AG09319 (cell line): Measurements from ENCODE around the gene TUFM.

Experiments
- DNase-seq: peaks from one replicate; pipeline ENCODE4 v3.0.0-alpha.2; 2010; ENCODE audit warnings: low read depth; ENCODE audit errors: extremely low read depth
- CTCF ChIP-seq: IDR thresholded peaks from 2 replicates; pipeline ENCODE4 v1.5.1; 2011; ENCODE audit warnings: low read depth, mild to moderate bottlenecking, inconsistent platforms, low read length, moderate library complexity

Gene TUFM

DNA sequence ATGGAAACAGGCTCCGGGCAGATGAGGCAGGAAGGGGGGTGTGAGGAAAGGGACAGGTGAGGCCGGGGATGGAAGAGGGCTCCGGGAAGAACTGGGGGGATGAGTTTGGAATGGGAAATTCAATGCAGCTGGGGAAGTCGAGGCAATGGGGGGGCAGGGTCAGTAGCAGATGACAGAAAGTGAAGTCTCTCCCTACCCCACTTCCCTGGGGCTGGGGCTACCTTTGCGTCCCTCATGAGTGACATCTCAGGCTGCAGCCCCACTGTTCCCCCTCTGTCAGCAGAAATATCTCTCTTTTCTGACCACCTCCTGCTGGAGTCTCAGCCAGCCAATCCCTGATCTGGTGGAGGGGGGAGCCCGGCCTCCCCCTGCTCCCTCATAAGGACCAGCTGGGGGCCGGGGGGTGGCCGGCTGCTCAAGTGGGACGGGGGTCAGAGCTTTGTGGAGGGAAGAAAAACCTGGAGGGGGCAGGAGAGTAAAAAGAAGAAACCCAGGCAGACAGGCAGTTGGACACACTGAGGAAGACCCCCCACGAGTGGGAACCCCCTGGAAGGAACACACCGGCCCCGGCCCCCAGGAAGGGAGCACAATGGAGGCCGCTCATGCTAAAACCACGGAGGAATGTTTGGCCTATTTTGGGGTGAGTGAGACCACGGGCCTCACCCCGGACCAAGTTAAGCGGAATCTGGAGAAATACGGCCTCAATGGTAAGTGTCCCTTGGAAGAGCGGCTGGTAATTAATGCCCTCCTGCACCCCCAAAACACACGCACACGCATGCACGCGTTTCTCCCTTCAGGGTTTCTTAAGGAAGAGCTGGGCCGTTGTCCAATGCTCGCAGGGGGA lies 32.2 kb upstream of the TUFM start, which contains the start of gene ATP2A1:
TSS of gene ATP2A1 (plus strand) at position 406 of the 844 bp plus-strand sequence. CDS start at position 590, 184 bp downstream.
- no peak for TF ChIP-seq CTCF
- no peak for DNase-seq

DNA sequence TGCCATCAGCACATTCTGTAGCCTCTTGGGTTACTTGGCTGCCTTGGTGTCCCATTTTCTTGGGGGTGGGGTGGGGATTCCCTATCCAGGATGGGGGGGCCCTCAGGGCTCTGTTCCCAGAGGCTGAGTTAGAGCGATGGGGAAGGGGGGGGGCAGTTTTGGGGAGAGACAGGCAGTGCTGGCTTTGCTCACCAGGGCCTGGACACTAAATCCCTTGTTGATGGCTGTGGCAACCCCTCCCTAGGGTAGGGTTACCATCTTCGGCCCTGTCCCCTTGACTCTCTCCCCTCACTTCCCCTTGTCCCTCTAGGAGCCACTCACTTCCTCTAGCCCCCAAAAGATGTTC lies 31.5 kb upstream of the TUFM start:
- TF ChIP-seq CTCF = no peak
- no peak for DNase-seq

DNA sequence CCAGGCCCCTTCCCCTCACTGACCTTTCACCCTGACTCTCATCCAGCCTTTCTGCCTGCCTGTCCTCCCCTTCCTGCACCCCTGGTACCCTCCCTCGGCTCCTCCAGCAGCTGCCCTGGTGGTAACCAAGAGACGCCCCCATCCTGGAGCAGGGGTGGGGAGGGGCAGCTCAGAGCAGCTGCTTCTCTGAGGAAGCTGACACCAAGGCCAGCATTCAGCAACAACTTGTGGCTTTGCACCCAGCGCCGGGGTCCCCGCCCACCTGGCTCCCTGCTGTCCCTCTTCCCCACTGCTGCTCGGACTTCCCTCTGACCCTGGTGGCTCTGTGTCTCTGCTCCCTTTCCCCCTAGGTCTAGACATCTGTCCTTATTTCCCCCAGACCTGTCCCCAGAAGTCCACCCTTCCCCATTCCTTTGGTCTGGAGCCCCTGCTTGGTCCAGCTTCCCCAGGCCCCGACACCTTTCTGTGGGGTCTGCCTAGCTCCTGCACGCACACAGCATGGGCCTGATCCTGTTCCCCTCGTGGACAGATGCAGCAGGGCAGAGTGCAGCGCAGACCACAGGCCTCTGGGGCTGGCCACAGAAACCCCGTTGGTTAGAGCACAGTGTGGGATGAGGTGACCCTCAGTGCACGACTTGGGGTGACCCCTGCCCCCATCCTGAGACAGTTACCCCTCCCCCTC lies 31.0 kb upstream of the TUFM start:
- no peak for DNase-seq
- no peak for TF ChIP-seq CTCF

GRCh38 chr16:28876019-28876659 lies 30.0 kb upstream of the TUFM start:
- no peak for DNase-seq
- TF ChIP-seq CTCF = no peak

DNA sequence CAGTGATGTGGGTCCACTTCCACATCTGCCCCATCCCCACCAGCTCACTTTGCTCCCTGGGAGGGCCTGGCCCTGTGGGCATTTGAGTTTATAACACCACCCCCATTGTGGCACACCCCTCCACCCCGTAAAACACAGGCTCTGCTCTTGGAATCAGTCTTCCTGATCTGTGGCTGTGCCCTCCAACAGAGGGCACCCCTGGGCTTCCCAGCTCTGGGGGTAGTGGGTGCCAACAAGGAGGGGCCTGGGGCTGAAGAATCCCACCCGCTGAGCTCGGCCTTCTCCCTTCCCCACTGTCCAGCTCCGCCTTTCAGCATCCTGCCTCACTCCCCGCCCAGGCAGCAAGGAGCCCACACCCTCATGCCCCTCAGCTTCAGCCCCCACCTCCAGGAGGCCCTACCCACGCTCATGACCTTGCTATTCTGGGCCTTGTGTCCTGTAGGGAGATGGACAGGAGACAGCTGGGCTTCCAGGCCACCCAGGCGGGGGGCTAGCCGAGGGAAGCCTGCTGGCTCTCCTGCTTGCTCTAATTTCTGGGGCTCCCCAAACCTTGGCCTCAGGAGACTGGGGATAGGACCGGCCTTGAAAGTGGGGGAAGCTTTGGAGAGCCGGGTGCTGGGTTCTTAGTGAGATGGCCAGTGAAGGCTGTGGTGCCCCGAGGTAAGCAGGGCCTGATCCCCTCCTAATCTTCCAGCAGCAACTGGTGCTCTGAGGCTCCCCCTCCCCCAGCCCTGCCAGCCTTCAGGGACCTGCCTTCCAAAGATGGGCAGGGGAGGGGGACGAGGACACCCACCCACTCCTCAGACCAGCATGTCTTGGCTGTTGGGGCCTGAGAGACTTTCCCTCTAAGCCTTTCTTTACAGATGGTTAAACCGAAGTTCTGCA lies 29.2 kb upstream of the TUFM start:
- no peak for DNase-seq
- TF ChIP-seq CTCF = no peak; the same call in 1 of the 2 replicates

DNA sequence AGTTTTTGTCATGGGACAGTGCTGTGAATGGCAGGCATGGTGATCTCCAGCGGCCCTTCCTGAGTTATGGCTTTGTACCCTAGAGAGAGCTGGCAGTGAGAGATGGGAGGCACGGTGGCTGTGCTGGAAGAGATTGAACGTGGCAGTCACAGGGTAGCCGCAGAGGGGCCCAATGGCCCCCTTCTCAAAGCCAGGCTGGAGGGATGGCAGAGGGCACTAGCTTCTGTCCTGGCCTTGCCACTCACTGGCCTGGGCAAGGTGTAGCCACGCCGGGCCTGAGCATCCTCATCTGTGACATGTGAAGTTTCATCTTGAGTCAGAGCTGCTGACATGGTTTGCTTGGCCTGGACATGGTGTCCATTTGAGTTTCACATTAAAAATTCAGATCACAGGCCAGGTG lies 28.3 kb upstream of the TUFM start:
- no peak for TF ChIP-seq CTCF
- no peak for DNase-seq
